IMR-90 (cell line): Measurements from ENCODE around the gene TMEM144. TPM values are rescaled to one million over a fixed set of nuclear protein-coding genes. Genes with fewer than 3 reads are reported as not detected.

ENCODE experiments used
- ATAC-seq: fragments of 200-7000 bp; cut with Tn5 transposase; 2 replicates; pipeline ENCODE4 v1.9.1; 2020; ENCODE audit warnings: low read depth, mild to moderate bottlenecking, moderate library complexity
- BruUV-seq: library from RNA; stranded (reverse); fragments of 400-500 nt; replicated peaks from 2 replicates; lab custom pipeline; 2021; lab: Mats Ljungman, UMichigan
- CTCF ChIA-PET: fragments of 300-600 bp; formaldehyde crosslinking; extraction: SDS; loops from one replicate; lab custom pipeline; 2021; ENCODE audit warnings: antibody characterized with exemption; lab: Yijun Ruan, JAX
- POLR2A ChIA-PET: fragments of 300-600 bp; sonication (Branson Sonifier 250); formaldehyde crosslinking; loops from one replicate; lab custom pipeline; 2022; ENCODE audit warnings: antibody characterized with exemption; ENCODE audit not compliant: unreplicated experiment; lab: Charles Lee
- DNase-seq: peaks from one replicate; pipeline ENCODE4 v3.0.0; 2013
- H2AFZ ChIP-seq: replicated peaks from 2 replicates; pipeline ENCODE3; 2013; ENCODE audit warnings: low read length, mild to moderate bottlenecking; ENCODE audit not compliant: poor library complexity
- H2AK5ac ChIP-seq: 2 replicates; pipeline ENCODE4 v1.6.1; 2013; ENCODE audit warnings: low read depth, low read length, inconsistent platforms
- H2AK9ac ChIP-seq: replicated peaks from 2 replicates; pipeline ENCODE3; 2013; ENCODE audit warnings: mild to moderate bottlenecking, low read depth, low read length, moderate library complexity; ENCODE audit not compliant: poor library complexity
- H2BK120ac ChIP-seq: 2 replicates; pipeline ENCODE4 v1.6.1; 2013; ENCODE audit warnings: low read depth, low read length, inconsistent platforms
- H2BK15ac ChIP-seq: 3 replicates; pipeline ENCODE4 v1.6.1; 2013; ENCODE audit warnings: low read depth, low read length, inconsistent platforms
- H2BK20ac ChIP-seq: 2 replicates; pipeline ENCODE4 v1.6.1; 2013; ENCODE audit warnings: low read depth, mild to moderate bottlenecking, inconsistent platforms, low read length, moderate library complexity
- H2BK5ac ChIP-seq: 2 replicates; pipeline ENCODE4 v1.6.1; 2013; ENCODE audit warnings: mild to moderate bottlenecking, low read depth, low read length, inconsistent platforms; ENCODE audit not compliant: poor library complexity, severe bottlenecking
- H3K14ac ChIP-seq: replicated peaks from 2 replicates; pipeline ENCODE4 v1.6.1; 2013; ENCODE audit warnings: low read depth, low read length, inconsistent platforms
- H3K18ac ChIP-seq: 2 replicates; pipeline ENCODE4 v1.6.1; 2013; ENCODE audit warnings: low read depth, low read length, control low read depth
- H3K23ac ChIP-seq: 2 replicates; pipeline ENCODE4 v1.6.1; 2013; ENCODE audit warnings: low read depth, low read length, inconsistent platforms
- H3K27ac ChIP-seq: 2 replicates; pipeline ENCODE4 v1.5.1; 2013; ENCODE audit warnings: mild to moderate bottlenecking, control low read depth, low read length; ENCODE audit not compliant: insufficient read depth
- H3K27me3 ChIP-seq: 2 replicates; pipeline ENCODE4 v1.6.1; 2013; ENCODE audit warnings: low read length; ENCODE audit not compliant: control insufficient read depth, insufficient read depth
- H3K36me3 ChIP-seq: 2 replicates; pipeline ENCODE4 v1.6.1; 2013; ENCODE audit warnings: low read length, mixed read lengths; ENCODE audit not compliant: control insufficient read depth, insufficient read depth
- H3K4ac ChIP-seq: 2 replicates; pipeline ENCODE4 v1.6.1; 2013; ENCODE audit warnings: low read depth, low read length, inconsistent platforms
- H3K4me1 ChIP-seq: 2 replicates; pipeline ENCODE4 v1.6.1; 2013; ENCODE audit warnings: low read length, mixed read lengths; ENCODE audit not compliant: control insufficient read depth, insufficient read depth
- H3K4me2 ChIP-seq: 2 replicates; pipeline ENCODE4 v1.6.1; 2013; ENCODE audit warnings: low read depth, mild to moderate bottlenecking, control low read depth, low read length, moderate library complexity
- H3K4me3 ChIP-seq: 2 replicates; pipeline ENCODE4 v1.5.1; 2013; ENCODE audit warnings: low read depth, mild to moderate bottlenecking, control low read depth, low read length, moderate library complexity; ENCODE audit not compliant: insufficient read depth
- H3K56ac ChIP-seq: 2 replicates; pipeline ENCODE4 v1.6.1; 2013; ENCODE audit warnings: low read length, inconsistent platforms; ENCODE audit not compliant: insufficient read depth; ENCODE audit errors: extremely low read depth
- H3K79me1 ChIP-seq, 2 experiments: 2 replicates each; pipeline ENCODE4 v1.6.1; 2013; ENCODE audit warnings: low read length in 2 of 2, inconsistent platforms in 1 of 2, low read depth in 1 of 2
- H3K9ac ChIP-seq: 2 replicates; pipeline ENCODE4 v1.6.1; 2013; ENCODE audit warnings: low read depth, low read length, control low read depth
- H3K9me1 ChIP-seq: 2 replicates; pipeline ENCODE4 v1.6.1; 2013; ENCODE audit warnings: low read length, inconsistent platforms; ENCODE audit not compliant: insufficient read depth
- H3K9me3 ChIP-seq: 2 replicates; pipeline ENCODE4 v1.6.1; 2013; ENCODE audit warnings: low read length; ENCODE audit not compliant: control insufficient read depth, insufficient read depth
- H4K20me1 ChIP-seq: 2 replicates; pipeline ENCODE4 v1.6.1; 2013; ENCODE audit warnings: low read length, inconsistent platforms; ENCODE audit not compliant: insufficient read depth
- H4K5ac ChIP-seq: 2 replicates; pipeline ENCODE4 v1.6.1; 2013; ENCODE audit warnings: mild to moderate bottlenecking, low read depth, low read length, control low read depth
- H4K8ac ChIP-seq, 2 experiments: 2 replicates each; pipeline ENCODE4 v1.6.1; 2013; ENCODE audit warnings: low read depth in 2 of 2, low read length in 2 of 2, control low read depth in 1 of 2, inconsistent platforms in 1 of 2
- H4K91ac ChIP-seq: 2 replicates; pipeline ENCODE4 v1.6.1; 2013; ENCODE audit warnings: low read depth, low read length, inconsistent platforms; ENCODE audit not compliant: insufficient read depth
- CEBPB ChIP-seq: IDR thresholded peaks from 2 replicates; pipeline ENCODE4 v1.6.1; 2012; ENCODE audit warnings: low read depth, low read length, improper control_type of control experiment
- CHD1 ChIP-seq: IDR thresholded peaks from 2 replicates; pipeline ENCODE4 v1.6.1; 2012; ENCODE audit warnings: low read depth, low read length, improper control_type of control experiment
- CTCF ChIP-seq: conservative IDR thresholded peaks from 2 replicates; pipeline ENCODE4 v1.5.1; 2012; ENCODE audit warnings: mild to moderate bottlenecking, low read depth, low read length, improper control_type of control experiment
- MXI1 ChIP-seq: IDR thresholded peaks from 2 replicates; pipeline ENCODE4 v1.6.1; 2012; ENCODE audit warnings: low read depth, mild to moderate bottlenecking, low read length, moderate library complexity, borderline replicate concordance
- WGBS, 2 experiments: methylation state at CpG; one replicate each; pipeline versions ENCODE4 v1.1.5 to v1.1.7; 2013; ENCODE audit warnings: missing lambda C conversion rate in 2 of 2; ENCODE audit not compliant: insufficient read length in 1 of 2; ENCODE audit errors: extremely low coverage in 2 of 2; 5-methylcytosine and 5-hydroxymethylcytosine counted together
- dilution Hi-C: fragments of 300-500 bp; cut with HindIII; formaldehyde crosslinking; loops from one replicate; pipeline ENCODE4 v1.14.3; 2018; ENCODE audit warnings: low sequenced_read_pairs; ENCODE audit not compliant: unreplicated experiment
- in situ Hi-C: fragments of 300-500 bp; cut with MboI; formaldehyde crosslinking; loops from 3 replicates; pipeline ENCODE4 v1.14.3; 2019; ENCODE audit warnings: low sequenced_read_pairs, inconsistent platforms, mixed read lengths
- intact Hi-C: fragments of 100-400 bp; cut with micrococcal nuclease; formaldehyde crosslinking; loops from 2 replicates; pipeline ENCODE4 v1.10.0; 2022
- polyA plus RNA-seq, 3 experiments: library from polyadenylated mRNA; depleted of rRNA; stranded (reverse); fragments of >200 nt; gene quantifications; 2 replicates each; pipeline ENCODE4 v1.2.3, GENCODE V29; 2012; ENCODE audit warnings: low replicate concordance in 1 of 3
- total RNA-seq: library from RNA; depleted of rRNA; stranded (reverse); fragments of >200 nt; gene quantifications from 2 replicates; pipeline ENCODE4 v1.2.3, GENCODE V29; 2012

The TMEM144 gene
- total and polyA plus RNA-seq, 2 of the 4 experiments (the other 2 are of a cell fraction): 0.58 to 2.2 TPM

GRCh38 chr4:158166701-158167100 lies 43.6 kb upstream of the TMEM144 start:
- Histone ChIP-seq H3K36me3 (peaks cover 10% of the 10 kb centered on the region; the same call in 1 of the 2 replicates), H3K18ac (no peak overlapping the region), H3K14ac (no peak overlapping the region), H3K23ac (no peak overlapping the region), H4K5ac (no peak overlapping the region), H3K9ac (no peak overlapping the region), H3K9me3 (no peaks in the 10 kb centered on the region), H2AK5ac (no peak overlapping the region), H2BK15ac (no peak overlapping the region), H3K4ac (no peak overlapping the region), H2BK5ac (no peak overlapping the region), H2BK120ac (no peak overlapping the region), H2AK9ac (no peak overlapping the region), H2AFZ (no peak overlapping the region), H4K20me1 (no peaks in the 10 kb centered on the region), H3K27me3 (no peaks in the 10 kb centered on the region), H3K4me3 (no peak overlapping the region), H2BK20ac (no peak overlapping the region), H3K56ac (no peak overlapping the region), H3K79me1 (no peaks in the 10 kb centered on the region), H3K4me2 (no peak overlapping the region; the same call in 1 of the 2 replicates), H4K8ac (no peak overlapping the region), H3K27ac (no peak overlapping the region), H4K91ac (no peak overlapping the region), H3K9me1 (no peaks in the 10 kb centered on the region; the same call in 1 of the 2 replicates), H3K4me1 (peaks cover 13% of the 10 kb centered on the region)
- no CpG with 5 or more reads among the region's 2 CpGs for WGBS, 2 experiments
- POLR2A ChIA-PET: no interaction called here
- dilution Hi-C loops: no loop called here
- intact Hi-C loops: no loop called here
- DNase-seq (no peak), ATAC-seq (no peak)
- in situ Hi-C loops: loop anchor here (5.0 kb wide), 1 partner anchor 174 kb away; no protein-coding TSS in a partner anchor
- no peak for TF ChIP-seq MXI1
- no peak for TF ChIP-seq CEBPB
- no peak for TF ChIP-seq CHD1
- TF ChIP-seq CTCF: no peak
- CTCF ChIA-PET: interaction anchor here (0.9 kb wide), 2 partner anchors 9 to 165 kb away, joined by 3 to 5 read pairs; no protein-coding TSS in a partner anchor
- no TSS peak for BruUV-seq
